ENCODE data around the gene CD93. TPM values are rescaled to one million over a fixed set of nuclear protein-coding genes. Genes with fewer than 3 reads are reported as not detected.

The CD93 gene
- total RNA-seq, 1 donor from 2014 or later: 1.0 TPM

GRCh38 chr20:23063168-23063567 is 23.0 kb downstream of the CD93 start:
- no peaks in the 10 kb centered on the region for H3K36me3 ChIP-seq (ENCODE audit: control insufficient read depth, insufficient read depth, low read length)
- no peak for DNase-seq (ENCODE audit: low read depth)
- H3K4me3 ChIP-seq (ENCODE audit: low read depth, low read length): no peak overlapping the region
- peaks cover 2% of the 10 kb centered on the region for H3K27me3 ChIP-seq (ENCODE audit: control insufficient read depth, insufficient read depth, low read length)
- TF ChIP-seq CTCF (IDR thresholded peaks at IDR 0.05; ENCODE audit: insufficient read depth, low read length, poor library complexity, severe bottlenecking): no peak

- no peak for TF ChIP-seq CTCF (IDR thresholded peaks at IDR 0.05; ENCODE audit: insufficient read depth, low read length, poor library complexity, severe bottlenecking)
- no peak for DNase-seq (ENCODE audit: low read depth)
- Histone ChIP-seq H3K36me3 (ENCODE audit: control insufficient read depth, insufficient read depth, low read length) (no peaks in the 10 kb centered on the region), H3K27me3 (ENCODE audit: control insufficient read depth, insufficient read depth, low read length) (peaks cover 2% of the 10 kb centered on the region), H3K4me3 (ENCODE audit: low read depth, low read length) (no peak overlapping the region)
Measured at GRCh38 chr20:23062632-23063031, 23.5 kb downstream of the CD93 start.

GRCh38 chr20:23061734-23062561 is 24.2 kb downstream of the CD93 start:
- DNase-seq (ENCODE audit: low read depth): no peak
- H3K27me3 ChIP-seq (ENCODE audit: control insufficient read depth, insufficient read depth, low read length): no peaks in the 10 kb centered on the region

GRCh38 chr20:23061262-23061661 is 24.9 kb downstream of the CD93 start:
- no peak overlapping the region for H3K4me3 ChIP-seq (ENCODE audit: low read depth, low read length)
- no peaks in the 10 kb centered on the region for H3K27me3 ChIP-seq (ENCODE audit: control insufficient read depth, insufficient read depth, low read length)
- no peak for DNase-seq (ENCODE audit: low read depth)
- TF ChIP-seq CTCF (IDR thresholded peaks at IDR 0.05; ENCODE audit: insufficient read depth, low read length, poor library complexity, severe bottlenecking): no peak
- H3K36me3 ChIP-seq (ENCODE audit: control insufficient read depth, insufficient read depth, low read length): no peaks in the 10 kb centered on the region

More at GRCh38 chr20:23061734-23062561, 24.2 kb downstream of the CD93 start:
- no peak overlapping the region for H3K4me3 ChIP-seq (ENCODE audit: low read depth, low read length)
- H3K36me3 ChIP-seq (ENCODE audit: control insufficient read depth, insufficient read depth, low read length): no peaks in the 10 kb centered on the region
- peak; percentile 27 for TF ChIP-seq CTCF (IDR thresholded peaks at IDR 0.05; ENCODE audit: insufficient read depth, low read length, poor library complexity, severe bottlenecking)

GRCh38 chr20:23060629-23061028 is 25.5 kb downstream of the CD93 start:
- Histone ChIP-seq H3K4me3 (ENCODE audit: low read depth, low read length) (no peak overlapping the region), H3K27me3 (ENCODE audit: control insufficient read depth, insufficient read depth, low read length) (no peaks in the 10 kb centered on the region), H3K36me3 (ENCODE audit: control insufficient read depth, insufficient read depth, low read length) (no peaks in the 10 kb centered on the region)
- no peak for TF ChIP-seq CTCF (IDR thresholded peaks at IDR 0.05; ENCODE audit: insufficient read depth, low read length, poor library complexity, severe bottlenecking)
- no peak for DNase-seq (ENCODE audit: low read depth)

GRCh38 chr20:23059846-23060245 is 26.3 kb downstream of the CD93 start:
- Histone ChIP-seq H3K27me3 (ENCODE audit: control insufficient read depth, insufficient read depth, low read length) (no peaks in the 10 kb centered on the region), H3K4me3 (ENCODE audit: low read depth, low read length) (no peak overlapping the region), H3K36me3 (ENCODE audit: control insufficient read depth, insufficient read depth, low read length) (no peaks in the 10 kb centered on the region)
- TF ChIP-seq CTCF (IDR thresholded peaks at IDR 0.05; ENCODE audit: insufficient read depth, low read length, poor library complexity, severe bottlenecking): no peak
- DNase-seq (ENCODE audit: low read depth): no peak
